B cell (primary cell): ENCODE results near the gene ANKRD37.

Experiments
- CTCF ChIP-seq: fragments of 200-600 bp; IDR thresholded peaks from one replicate; pipeline ENCODE4 v1.8.0; 2022; ENCODE audit warnings: antibody characterized with exemption, mild to moderate bottlenecking
- EZH2 ChIP-seq: IDR thresholded peaks from 2 replicates; pipeline ENCODE4 v1.6.1; 2012; ENCODE audit warnings: borderline replicate concordance, low read depth, mild to moderate bottlenecking, moderate library complexity, low read length; ENCODE audit not compliant: insufficient read depth, poor library complexity, severe bottlenecking

GRCh38 chr4:185381288-185382196 lies 15.1 kb upstream of the ANKRD37 start:
- TF ChIP-seq CTCF (no peak), EZH2 (no peak)
